Chondrocyte (in vitro differentiated cells): Measurements from ENCODE around the gene OPRL1. TPM values are rescaled to one million over a fixed set of nuclear protein-coding genes. Genes with fewer than 3 reads are reported as not detected.

Experiments used
- DNase-seq: peaks from one replicate; pipeline ENCODE4 v3.0.0; 2021; ENCODE audit warnings: mixed read lengths, low spot score
- H3K27ac Mint-ChIP-seq: one replicate; pipeline ENCODE4 v1.8.0; 2021; ENCODE audit warnings: mild to moderate bottlenecking, moderate library complexity, mixed read lengths; ENCODE audit not compliant: unreplicated experiment
- H3K27me3 Mint-ChIP-seq: 2 replicates; pipeline ENCODE4 v1.8.0; 2021; ENCODE audit warnings: low read depth, mixed read lengths
- H3K36me3 Mint-ChIP-seq: 2 replicates; pipeline ENCODE4 v1.8.0; 2021; ENCODE audit warnings: low read depth, mixed read lengths
- H3K4me1 Mint-ChIP-seq: 2 replicates; pipeline ENCODE4 v1.8.0; 2021; ENCODE audit warnings: low read depth, mild to moderate bottlenecking, mixed read lengths
- H3K4me3 Mint-ChIP-seq: one replicate; pipeline ENCODE4 v1.8.0; 2021; ENCODE audit warnings: mild to moderate bottlenecking, moderate library complexity, mixed read lengths; ENCODE audit not compliant: unreplicated experiment
- H3K9me3 Mint-ChIP-seq: 2 replicates; pipeline ENCODE4 v1.8.0; 2021; ENCODE audit warnings: low read depth, mixed read lengths
- CTCF ChIP-seq: fragments of 200-600 bp; sonication (generic); IDR thresholded peaks from 2 replicates; pipeline ENCODE4 v1.5.0; 2021; ENCODE audit warnings: antibody characterized with exemption, mild to moderate bottlenecking, moderate library complexity
- total RNA-seq: library from RNA; stranded (reverse); gene quantifications from 3 replicates; pipeline ENCODE4 v1.2.1, GENCODE V29; 2021

The OPRL1 gene
- total RNA-seq, 1 donor from 2014 or later: 3.2 TPM

GRCh38 chr20:64049060-64049877 is 30.6 kb upstream of the OPRL1 start, which contains the start of gene SOX18:
Gene SOX18 (minus strand): TSS chr20:64049639. CDS start chr20:64049516, 123 bp downstream.
- H3K4me1 Mint-ChIP-seq: peaks cover 28% of the 10 kb centered on the region
- no peak for DNase-seq

GRCh38 chr20:64049878-64050260 is 30.0 kb upstream of the OPRL1 start:
- Mint-ChIP-seq H3K27ac (no peak overlapping the region), H3K4me3 (peak overlapping the region; percentile 56), H3K36me3 (no peaks in the 10 kb centered on the region), H3K9me3 (no peaks in the 10 kb centered on the region), H3K4me1 (peaks cover 26% of the 10 kb centered on the region), H3K27me3 (peaks cover 1% of the 10 kb centered on the region)
- TF ChIP-seq CTCF: no peak
- DNase-seq: no peak

More at GRCh38 chr20:64049060-64049877, 30.6 kb upstream of the OPRL1 start, which contains the start of gene SOX18:
- H3K9me3 Mint-ChIP-seq: no peaks in the 10 kb centered on the region
- H3K36me3 Mint-ChIP-seq: no peaks in the 10 kb centered on the region
- no peak within 1 kb of the TSS for H3K27ac Mint-ChIP-seq
- no peak for TF ChIP-seq CTCF
- peaks cover 1% of the 10 kb centered on the region for H3K27me3 Mint-ChIP-seq
- H3K4me3 Mint-ChIP-seq: peak within 1 kb of the TSS; percentile 61

GRCh38 chr20:64050261-64051032 is 29.4 kb upstream of the OPRL1 start:
- Mint-ChIP-seq H3K4me1 (peaks cover 26% of the 10 kb centered on the region), H3K27ac (no peak overlapping the region), H3K9me3 (no peaks in the 10 kb centered on the region), H3K4me3 (no peak overlapping the region), H3K36me3 (no peaks in the 10 kb centered on the region), H3K27me3 (peaks cover 1% of the 10 kb centered on the region)
- no peak for TF ChIP-seq CTCF
- DNase-seq: no peak

GRCh38 chr20:64051033-64051452 is 28.8 kb upstream of the OPRL1 start:
- H3K27me3 Mint-ChIP-seq: peaks cover 1% of the 10 kb centered on the region

More at GRCh38 chr20:64051033-64051452, 28.8 kb upstream of the OPRL1 start:
- Mint-ChIP-seq H3K27ac (no peak overlapping the region), H3K36me3 (no peaks in the 10 kb centered on the region), H3K9me3 (no peaks in the 10 kb centered on the region), H3K4me3 (no peak overlapping the region), H3K4me1 (peaks cover 26% of the 10 kb centered on the region)
- TF ChIP-seq CTCF: no peak
- DNase-seq: no peak
